Peyer's patch (tissue), 4 donors: ENCODE results near the gene TNIK. TPM values are rescaled to one million over a fixed set of nuclear protein-coding genes. Genes with fewer than 3 reads are reported as not detected.
A peak's percentile ranks its signal among the peaks of the same experiment; 100 is the strongest.

ENCODE experiments used
- DNase-seq, 3 donors: peaks; one replicate each; pipeline ENCODE4 v3.0.0-alpha.2; 2017 to 2019
- H3K27ac ChIP-seq, 4 donors: fragments of 200-600 bp; sonication (generic); one replicate each; pipeline ENCODE4 v1.5.1; 2016 to 2019
- H3K27me3 ChIP-seq, 2 donors: fragments of 200-600 bp; sonication (generic); one replicate each; pipeline ENCODE4 v1.5.1; 2019
- H3K36me3 ChIP-seq, 3 donors: fragments of 200-600 bp; sonication (generic); one replicate each; pipeline ENCODE4 v1.5.1; 2016 to 2019
- H3K4me1 ChIP-seq, 4 donors: fragments of 200-600 bp; sonication (generic); one replicate each; pipeline ENCODE4 v1.5.1; 2016 to 2019
- H3K4me3 ChIP-seq, 4 donors: fragments of 200-600 bp; sonication (generic); 1 replicate in 3 of 4; 2 replicates in 1 of 4; pipeline ENCODE4 v1.5.1; 2016 to 2019; ENCODE audit warnings: mild to moderate bottlenecking in 1 of 4
- H3K9me3 ChIP-seq, 4 donors: fragments of 200-600 bp; sonication (generic); one replicate each; pipeline ENCODE4 v1.5.1; 2016 to 2019; ENCODE audit warnings: mild to moderate bottlenecking in 1 of 4
- CTCF ChIP-seq, 6 experiments: fragments of 450-650 bp in 4 of 6; fragments of 200-600 bp in 2 of 6; sonication (generic) in 1 of 6; IDR thresholded peaks; one replicate each; pipeline ENCODE4 v1.5.1; 2017 to 2019; ENCODE audit warnings: antibody characterized with exemption in 6 of 6, mild to moderate bottlenecking in 3 of 6, moderate library complexity in 1 of 6
- POLR2A ChIP-seq, 2 donors: fragments of 450-650 bp; IDR thresholded peaks; one replicate each; pipeline ENCODE4 v1.5.1; 2017; ENCODE audit warnings: antibody characterized with exemption in 2 of 2, mild to moderate bottlenecking in 2 of 2, moderate library complexity in 2 of 2
- total RNA-seq, 4 donors: library from RNA; depleted of rRNA; stranded (reverse); fragments of >200 nt; gene quantifications; one replicate each; pipeline ENCODE4 v1.1.0, GENCODE V29; 2016

TNIK gene
- total RNA-seq, 4 donors from 2014 or later: 37.1 to 84.8 (median 74.4) TPM

- no peaks in the 10 kb centered on the region for H3K27me3 ChIP-seq
- no peak overlapping the region for H3K27ac ChIP-seq
- no peak overlapping the region for H3K4me3 ChIP-seq
- peaks cover 0 to 17% (median 0%) of the 10 kb centered on the region in 4 donors for H3K4me1 ChIP-seq
- no peaks in the 10 kb centered on the region for H3K36me3 ChIP-seq
- no peaks in the 10 kb centered on the region for H3K9me3 ChIP-seq
- no peak for DNase-seq
- TF ChIP-seq POLR2A (IDR thresholded peaks at IDR 0.05) (no peak), CTCF (IDR thresholded peaks at IDR 0.05) (no peak)
Measured at GRCh38 chr3:171357721-171358120, 102.5 kb downstream of the TNIK start.

GRCh38 chr3:171356251-171356650, 104.0 kb downstream of the TNIK start:
- DNase-seq: no peak
- TF ChIP-seq POLR2A (IDR thresholded peaks at IDR 0.05) (no peak), CTCF (IDR thresholded peaks at IDR 0.05) (no peak)
- H3K4me1 ChIP-seq: peaks cover 0 to 17% (median 0%) of the 10 kb centered on the region in 4 donors
- no peaks in the 10 kb centered on the region for H3K36me3 ChIP-seq
- H3K4me3 ChIP-seq: no peak overlapping the region
- H3K9me3 ChIP-seq: no peaks in the 10 kb centered on the region
- H3K27me3 ChIP-seq: no peaks in the 10 kb centered on the region
- H3K27ac ChIP-seq: no peak overlapping the region

GRCh38 chr3:171354706-171355582, 105.3 kb downstream of the TNIK start:
- H3K36me3 ChIP-seq: no peaks in the 10 kb centered on the region
- no peaks in the 10 kb centered on the region for H3K27me3 ChIP-seq
- peaks cover 0 to 17% (median 0%) of the 10 kb centered on the region in 4 donors for H3K4me1 ChIP-seq
- TF ChIP-seq POLR2A (IDR thresholded peaks at IDR 0.05) (no peak), CTCF (IDR thresholded peaks at IDR 0.05) (no peak)
- peak overlapping the region in 1 of 4 donors; percentile 55 for H3K27ac ChIP-seq
- no peak for DNase-seq
- no peak overlapping the region for H3K4me3 ChIP-seq
- no peaks in the 10 kb centered on the region for H3K9me3 ChIP-seq

- peak overlapping the region in 1 of 4 donors; percentile 55 for H3K27ac ChIP-seq
- no peaks in the 10 kb centered on the region for H3K36me3 ChIP-seq
- DNase-seq: no peak
- no peaks in the 10 kb centered on the region for H3K27me3 ChIP-seq
- TF ChIP-seq POLR2A (IDR thresholded peaks at IDR 0.05) (no peak), CTCF (IDR thresholded peaks at IDR 0.05) (no peak)
- H3K4me1 ChIP-seq: peaks cover 0 to 17% (median 0%) of the 10 kb centered on the region in 4 donors
- no peaks in the 10 kb centered on the region for H3K9me3 ChIP-seq
- no peak overlapping the region for H3K4me3 ChIP-seq
Measured at GRCh38 chr3:171354049-171354705, 106.0 kb downstream of the TNIK start.

- TF ChIP-seq CTCF (IDR thresholded peaks at IDR 0.05) (no peak), POLR2A (IDR thresholded peaks at IDR 0.05) (no peak)
- Histone ChIP-seq H3K4me1 (peaks cover 0 to 10% (median 0%) of the 10 kb centered on the region in 4 donors), H3K27ac (no peak overlapping the region), H3K9me3 (no peaks in the 10 kb centered on the region), H3K27me3 (no peaks in the 10 kb centered on the region), H3K36me3 (no peaks in the 10 kb centered on the region), H3K4me3 (no peak overlapping the region)
- DNase-seq: no peak
Measured at GRCh38 chr3:171353423-171353822, 106.8 kb downstream of the TNIK start.
